Tibial nerve (tissue), 3 donors: ENCODE measurements around the gene SUPT3H.

ENCODE experiments used
- POLR2A ChIP-seq, 2 donors: fragments of 450-650 bp; IDR thresholded peaks; one replicate each; pipeline ENCODE4 v1.6.1; 2017; ENCODE audit warnings: antibody characterized with exemption in 2 of 2, mild to moderate bottlenecking in 2 of 2, moderate library complexity in 2 of 2
- TF ChIP-seq, protein P1 (sequence below), 5 experiments: fragments of 200-600 bp in 3 of 5; fragments of 450-650 bp in 2 of 5; sonication (generic) in 3 of 5; IDR thresholded peaks; one replicate each; pipeline ENCODE4 v1.5.1; 2016 to 2019; ENCODE audit warnings: antibody characterized with exemption in 5 of 5, mild to moderate bottlenecking in 3 of 5, moderate library complexity in 2 of 5

DNA sequence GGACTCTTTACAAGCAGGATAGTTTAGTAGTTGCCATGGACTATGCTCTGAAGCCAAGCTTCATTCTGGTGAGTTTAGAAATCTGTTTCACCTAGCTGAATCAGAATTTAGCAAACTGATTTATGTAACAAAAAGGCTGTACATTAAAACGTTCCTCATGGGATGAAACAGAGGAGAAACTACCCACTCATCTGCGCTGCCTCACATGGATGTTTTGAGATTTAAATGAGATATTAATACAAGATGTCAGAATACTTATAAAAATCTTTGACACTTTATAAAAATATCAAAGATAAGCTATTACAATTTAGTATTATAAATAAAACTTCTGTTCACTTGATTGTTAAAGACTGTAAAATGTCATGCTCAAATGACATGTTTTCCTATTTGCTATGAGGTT, 32.8 kb downstream of the SUPT3H start:
- TF ChIP-seq, protein P1, sequence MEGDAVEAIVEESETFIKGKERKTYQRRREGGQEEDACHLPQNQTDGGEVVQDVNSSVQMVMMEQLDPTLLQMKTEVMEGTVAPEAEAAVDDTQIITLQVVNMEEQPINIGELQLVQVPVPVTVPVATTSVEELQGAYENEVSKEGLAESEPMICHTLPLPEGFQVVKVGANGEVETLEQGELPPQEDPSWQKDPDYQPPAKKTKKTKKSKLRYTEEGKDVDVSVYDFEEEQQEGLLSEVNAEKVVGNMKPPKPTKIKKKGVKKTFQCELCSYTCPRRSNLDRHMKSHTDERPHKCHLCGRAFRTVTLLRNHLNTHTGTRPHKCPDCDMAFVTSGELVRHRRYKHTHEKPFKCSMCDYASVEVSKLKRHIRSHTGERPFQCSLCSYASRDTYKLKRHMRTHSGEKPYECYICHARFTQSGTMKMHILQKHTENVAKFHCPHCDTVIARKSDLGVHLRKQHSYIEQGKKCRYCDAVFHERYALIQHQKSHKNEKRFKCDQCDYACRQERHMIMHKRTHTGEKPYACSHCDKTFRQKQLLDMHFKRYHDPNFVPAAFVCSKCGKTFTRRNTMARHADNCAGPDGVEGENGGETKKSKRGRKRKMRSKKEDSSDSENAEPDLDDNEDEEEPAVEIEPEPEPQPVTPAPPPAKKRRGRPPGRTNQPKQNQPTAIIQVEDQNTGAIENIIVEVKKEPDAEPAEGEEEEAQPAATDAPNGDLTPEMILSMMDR (IDR thresholded peaks at IDR 0.05) = no peak
- no peak for TF ChIP-seq POLR2A (IDR thresholded peaks at IDR 0.05)
